ENCODE measurements around the gene NOXO1.

Gene NOXO1

DNA sequence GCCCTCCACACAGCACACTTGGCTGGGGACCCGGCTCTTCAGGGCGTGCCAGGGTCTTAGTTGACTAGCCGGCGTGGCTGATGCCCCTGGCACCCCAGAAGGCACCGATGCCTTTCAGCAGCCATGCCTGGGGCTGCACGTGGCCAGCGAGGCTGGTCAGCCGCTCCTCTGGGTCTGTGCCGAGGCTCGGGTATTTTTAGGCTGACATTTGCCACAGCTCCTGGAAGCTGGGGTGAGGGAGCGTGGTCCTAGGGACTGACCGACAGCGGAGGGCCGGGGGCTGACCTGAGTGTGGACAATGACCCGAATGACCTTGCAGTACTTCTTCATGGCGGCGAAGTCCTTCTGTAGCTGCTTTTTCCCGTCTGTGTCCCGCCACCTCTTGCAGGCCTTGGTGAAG, 30.7 kb downstream of the NOXO1 start:
- TF ChIP-seq, protein P1, sequence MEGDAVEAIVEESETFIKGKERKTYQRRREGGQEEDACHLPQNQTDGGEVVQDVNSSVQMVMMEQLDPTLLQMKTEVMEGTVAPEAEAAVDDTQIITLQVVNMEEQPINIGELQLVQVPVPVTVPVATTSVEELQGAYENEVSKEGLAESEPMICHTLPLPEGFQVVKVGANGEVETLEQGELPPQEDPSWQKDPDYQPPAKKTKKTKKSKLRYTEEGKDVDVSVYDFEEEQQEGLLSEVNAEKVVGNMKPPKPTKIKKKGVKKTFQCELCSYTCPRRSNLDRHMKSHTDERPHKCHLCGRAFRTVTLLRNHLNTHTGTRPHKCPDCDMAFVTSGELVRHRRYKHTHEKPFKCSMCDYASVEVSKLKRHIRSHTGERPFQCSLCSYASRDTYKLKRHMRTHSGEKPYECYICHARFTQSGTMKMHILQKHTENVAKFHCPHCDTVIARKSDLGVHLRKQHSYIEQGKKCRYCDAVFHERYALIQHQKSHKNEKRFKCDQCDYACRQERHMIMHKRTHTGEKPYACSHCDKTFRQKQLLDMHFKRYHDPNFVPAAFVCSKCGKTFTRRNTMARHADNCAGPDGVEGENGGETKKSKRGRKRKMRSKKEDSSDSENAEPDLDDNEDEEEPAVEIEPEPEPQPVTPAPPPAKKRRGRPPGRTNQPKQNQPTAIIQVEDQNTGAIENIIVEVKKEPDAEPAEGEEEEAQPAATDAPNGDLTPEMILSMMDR (IDR thresholded peaks at IDR 0.05; ENCODE audit: low read depth, low read length): no peak
- H3K4me3 ChIP-seq (ENCODE audit: low read depth, low read length): no peak overlapping the region

DNA sequence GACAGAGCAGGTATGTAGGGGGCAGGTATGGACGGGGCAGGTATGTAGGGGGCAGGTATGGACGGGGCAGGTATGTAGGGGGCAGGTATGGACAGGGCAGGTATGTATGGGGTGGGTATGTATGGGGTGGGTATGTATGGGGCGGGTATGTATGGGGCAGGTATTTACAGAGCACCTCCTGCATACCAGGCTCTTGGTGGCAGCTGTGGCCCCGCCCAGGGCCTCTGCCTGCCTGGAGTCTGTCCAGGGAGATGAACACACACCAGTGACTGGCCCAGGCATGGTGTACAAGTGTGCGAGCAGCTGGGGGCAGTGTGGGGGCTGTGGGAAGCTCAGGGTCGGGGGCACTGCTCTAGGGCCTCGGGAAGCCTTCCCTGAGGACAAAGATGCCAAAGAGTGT, 31.2 kb downstream of the NOXO1 start:
- H3K4me3 ChIP-seq (ENCODE audit: low read depth, low read length): no peak overlapping the region
- TF ChIP-seq, protein P1 (IDR thresholded peaks at IDR 0.05; ENCODE audit: low read depth, low read length): no peak

DNA sequence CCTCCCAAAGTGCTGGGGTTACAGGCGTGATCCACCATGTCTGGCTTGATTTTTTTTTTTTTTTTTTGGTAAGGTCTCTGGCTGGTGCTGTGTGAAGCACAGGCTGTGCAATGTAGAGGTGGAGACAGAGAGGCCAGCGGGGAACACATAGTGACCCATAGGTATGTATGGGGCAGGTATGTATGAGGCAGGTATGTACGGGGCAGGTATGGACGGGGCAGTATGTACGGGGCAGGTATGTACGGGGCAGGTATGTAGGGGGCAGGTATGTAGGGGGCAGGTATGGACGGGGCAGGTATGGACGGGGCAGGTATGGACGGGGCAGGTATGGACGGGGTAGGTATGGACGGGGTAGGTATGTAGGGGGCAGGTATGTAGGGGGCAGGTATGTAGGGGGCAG, 31.8 kb downstream of the NOXO1 start:
- TF ChIP-seq, protein P1 (IDR thresholded peaks at IDR 0.05; ENCODE audit: low read depth, low read length): no peak
- no peak overlapping the region for H3K4me3 ChIP-seq (ENCODE audit: low read depth, low read length)

DNA sequence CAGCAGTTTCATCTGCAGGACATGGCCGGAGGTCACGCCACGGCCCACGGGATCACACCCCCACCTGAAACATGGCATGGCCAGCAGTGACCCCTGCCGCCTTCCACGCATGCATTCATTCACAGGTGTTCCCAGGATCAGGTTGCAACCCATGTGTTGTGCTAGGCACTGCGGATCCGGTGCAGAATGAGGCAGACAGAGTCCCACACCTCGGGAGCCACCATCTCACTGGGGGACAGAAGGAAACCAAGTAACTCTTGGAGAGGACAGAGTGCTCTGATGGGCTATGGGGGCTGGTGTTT, 33.9 kb downstream of the NOXO1 start:
- TF ChIP-seq, protein P1 (IDR thresholded peaks at IDR 0.05; ENCODE audit: low read depth, low read length): no peak
- no peak overlapping the region for H3K4me3 ChIP-seq (ENCODE audit: low read depth, low read length)

DNA sequence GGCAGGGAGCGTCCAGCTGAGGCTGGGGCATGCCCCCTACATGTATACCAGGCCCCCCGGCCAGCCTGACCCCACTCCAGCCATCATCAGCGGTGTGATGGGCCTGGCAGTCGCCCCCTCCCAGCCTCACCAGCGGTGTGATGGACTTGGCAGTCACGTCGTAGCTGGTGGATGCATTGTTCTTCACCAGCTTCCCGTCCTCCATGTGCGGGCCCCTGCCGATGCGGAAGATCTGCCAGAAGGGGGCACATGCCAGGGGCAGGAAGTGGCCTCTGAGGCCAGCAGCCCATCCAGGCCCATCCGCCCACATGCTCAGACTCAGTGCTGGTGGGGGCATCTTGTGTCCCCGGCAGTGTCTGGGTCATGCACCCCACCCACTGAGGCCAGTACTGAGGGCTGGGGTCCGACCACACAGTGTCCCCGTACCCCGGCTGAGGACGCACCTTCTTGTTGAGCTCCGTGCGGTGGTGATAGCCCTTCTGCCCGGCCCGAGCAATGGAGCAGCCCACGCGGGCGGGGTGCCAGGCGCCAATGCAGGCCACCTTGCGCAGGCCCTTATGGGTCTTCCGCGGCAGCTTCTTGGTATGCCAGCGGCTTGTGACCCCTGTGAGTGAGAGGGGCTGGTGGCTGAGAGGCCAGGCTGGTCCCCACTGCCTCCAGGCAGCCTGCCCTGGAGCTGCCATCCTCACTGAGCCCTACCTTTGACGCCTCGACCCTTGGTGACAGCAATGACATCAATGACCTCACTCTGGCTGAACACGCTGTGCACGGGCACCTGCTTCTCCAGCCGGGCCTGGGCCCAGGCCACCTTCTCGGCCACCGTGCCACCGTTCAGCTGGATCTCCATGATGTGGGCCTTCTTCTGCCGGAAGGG, 34.5 kb downstream of the NOXO1 start:
- TF ChIP-seq, protein P1 (IDR thresholded peaks at IDR 0.05; ENCODE audit: low read depth, low read length): no peak
- no peak overlapping the region for H3K4me3 ChIP-seq (ENCODE audit: low read depth, low read length)

DNA sequence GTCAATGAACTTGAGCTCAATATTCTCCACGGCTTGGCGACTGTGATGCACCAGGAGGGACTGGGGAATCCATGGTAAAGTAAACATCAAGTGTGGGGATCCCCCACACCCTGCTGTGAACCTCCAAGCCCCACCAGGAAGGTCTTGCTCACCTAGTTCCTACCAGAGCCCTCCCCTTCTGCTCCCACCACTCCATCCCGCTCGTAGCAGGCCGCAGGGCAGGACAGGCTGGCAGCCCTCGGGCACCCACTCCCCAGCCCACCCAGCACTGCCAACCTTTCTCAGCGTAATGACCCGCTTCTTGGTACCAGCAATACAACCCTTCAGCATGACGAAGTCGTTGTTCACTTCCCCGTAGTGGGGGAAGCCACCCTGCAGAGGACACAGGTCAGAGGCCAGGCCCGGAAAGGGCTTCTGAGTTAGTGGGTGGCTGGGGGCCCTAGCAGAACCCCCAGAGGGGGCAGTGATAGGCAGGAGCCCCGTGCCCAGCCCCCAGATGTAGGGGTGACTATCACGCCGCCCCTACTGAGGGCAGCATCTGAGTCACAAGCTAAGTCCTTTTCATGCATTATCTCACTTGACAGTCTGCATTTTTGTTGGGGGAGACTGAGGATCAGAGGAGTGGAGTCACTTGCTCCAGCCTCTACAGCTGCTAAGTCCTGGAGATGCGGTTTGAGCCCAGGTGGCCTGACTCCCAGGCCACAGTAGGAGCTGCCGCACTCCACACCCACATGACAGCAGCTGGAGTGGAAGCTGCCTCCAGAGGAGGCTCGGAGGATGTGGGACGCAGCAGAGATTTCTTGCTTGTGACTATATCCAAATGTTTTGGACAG, 35.5 kb downstream of the NOXO1 start:
- TF ChIP-seq, protein P1 (IDR thresholded peaks at IDR 0.05; ENCODE audit: low read depth, low read length): no peak
- no peak overlapping the region for H3K4me3 ChIP-seq (ENCODE audit: low read depth, low read length)
